Hepatic stellate cell (primary cell): ENCODE results near the gene SAMHD1.
"Not testable (repeated sequence)": the region's sequence is repeated elsewhere in the genome, so short reads cannot be mapped to it uniquely, and the experiment has no call there.

Source experiments
- DNase-seq: peaks from one replicate; pipeline ENCODE4 v3.0.0; 2011; ENCODE audit warnings: low spot score

The SAMHD1 gene

GRCh38 chr20:36956016-36956415 is 4.5 kb upstream of the SAMHD1 start:
- DNase-seq: no peak

GRCh38 chr20:36951979-36952738 is 651 bp upstream of the SAMHD1 start:
- no peak for DNase-seq

- peak; percentile 65 for DNase-seq
Observed at GRCh38 chr20:36950414-36951197, 902 bp downstream of the SAMHD1 start.

GRCh38 chr20:36941401-36941835 is 10.1 kb downstream of the SAMHD1 start:
- no peak for DNase-seq

GRCh38 chr20:36937402-36937770 is 14.1 kb downstream of the SAMHD1 start:
- DNase-seq: no peak

GRCh38 chr20:36936761-36937401 is 14.6 kb downstream of the SAMHD1 start:
- not testable (repeated sequence) for DNase-seq

GRCh38 chr20:36936341-36936740 is 15.2 kb downstream of the SAMHD1 start:
- no peak for DNase-seq

GRCh38 chr20:36933571-36933970 is 17.9 kb downstream of the SAMHD1 start:
- not testable (repeated sequence) for DNase-seq

GRCh38 chr20:36932476-36933426 is 18.8 kb downstream of the SAMHD1 start:
- DNase-seq: peak; percentile 38

- DNase-seq: not testable (repeated sequence)
Observed at GRCh38 chr20:36932067-36932466, 19.4 kb downstream of the SAMHD1 start.

- DNase-seq: no peak
Observed at GRCh38 chr20:36929691-36930090, 21.8 kb downstream of the SAMHD1 start.

GRCh38 chr20:36929290-36929689 is 22.2 kb downstream of the SAMHD1 start:
- no peak for DNase-seq

GRCh38 chr20:36927704-36928103 is 23.8 kb downstream of the SAMHD1 start:
- DNase-seq: no peak

GRCh38 chr20:36926653-36927200 is 24.8 kb downstream of the SAMHD1 start:
- no peak for DNase-seq

GRCh38 chr20:36925234-36925633 is 26.3 kb downstream of the SAMHD1 start:
- no peak for DNase-seq

GRCh38 chr20:36924167-36925045 is 27.1 kb downstream of the SAMHD1 start:
- DNase-seq: no peak

- no peak for DNase-seq
Observed at GRCh38 chr20:36920334-36920730, 31.2 kb downstream of the SAMHD1 start.

- DNase-seq: peak; percentile 62
Observed at GRCh38 chr20:36919715-36920333, 31.7 kb downstream of the SAMHD1 start.

- no peak for DNase-seq
Observed at GRCh38 chr20:36917943-36918342, 33.6 kb downstream of the SAMHD1 start.

- no peak for DNase-seq
Observed at GRCh38 chr20:36917240-36917639, 34.3 kb downstream of the SAMHD1 start.
